Osteocyte (in vitro differentiated cells): ENCODE results near the gene NCAN. TPM values are rescaled to one million over a fixed set of nuclear protein-coding genes. Genes with fewer than 3 reads are reported as not detected.

Source experiments
- DNase-seq: peaks from one replicate; pipeline ENCODE4 v3.0.0; 2021; ENCODE audit warnings: mixed read lengths; ENCODE audit not compliant: unreplicated experiment; ENCODE audit errors: extremely low spot score
- H3K27ac Mint-ChIP-seq: one replicate; pipeline ENCODE4 v1.8.0; 2021; ENCODE audit warnings: mild to moderate bottlenecking, mixed read lengths; ENCODE audit not compliant: unreplicated experiment
- H3K27me3 Mint-ChIP-seq: one replicate; pipeline ENCODE4 v1.8.0; 2021; ENCODE audit warnings: mixed read lengths; ENCODE audit not compliant: unreplicated experiment
- H3K36me3 Mint-ChIP-seq: one replicate; pipeline ENCODE4 v1.8.0; 2021; ENCODE audit warnings: mixed read lengths; ENCODE audit not compliant: unreplicated experiment
- H3K4me1 Mint-ChIP-seq: one replicate; pipeline ENCODE4 v1.8.0; 2021; ENCODE audit warnings: mixed read lengths; ENCODE audit not compliant: unreplicated experiment
- H3K4me3 Mint-ChIP-seq: one replicate; pipeline ENCODE4 v1.8.0; 2021; ENCODE audit warnings: mild to moderate bottlenecking, moderate library complexity, mixed read lengths; ENCODE audit not compliant: unreplicated experiment
- H3K9me3 Mint-ChIP-seq: one replicate; pipeline ENCODE4 v1.8.0; 2021; ENCODE audit warnings: mixed read lengths; ENCODE audit not compliant: unreplicated experiment
- CTCF ChIP-seq: fragments of 200-600 bp; sonication (generic); IDR thresholded peaks from 2 replicates; pipeline ENCODE4 v1.5.0; 2021; ENCODE audit warnings: antibody characterized with exemption, mild to moderate bottlenecking, moderate library complexity
- total RNA-seq: library from RNA; stranded (reverse); gene quantifications from 2 replicates; pipeline ENCODE4 v1.2.1, GENCODE V29; 2021

The NCAN gene
- total RNA-seq, 1 donor from 2014 or later, result not detected

DNA sequence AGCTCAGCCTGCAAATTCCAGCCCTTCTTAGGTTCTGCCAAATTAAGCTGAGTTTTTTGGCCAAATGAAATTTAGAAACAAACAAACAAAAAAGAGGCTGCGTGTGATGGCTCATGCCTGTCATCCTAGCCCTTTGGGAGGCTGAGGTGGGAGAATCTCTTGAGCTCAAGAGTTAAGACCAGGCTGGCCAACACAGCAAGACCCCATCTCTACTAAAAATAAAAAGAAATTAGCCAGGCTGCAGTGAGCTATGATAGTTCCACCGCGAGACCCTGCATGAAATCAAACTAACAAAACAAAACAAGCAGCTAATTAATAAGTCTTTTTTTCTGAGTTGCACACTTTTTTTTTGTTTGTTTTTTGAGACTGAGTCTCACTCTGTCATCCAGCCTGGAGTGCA, 17.9 kb downstream of the NCAN start:
- Mint-ChIP-seq H3K36me3 (no peaks in the 10 kb centered on the region), H3K9me3 (no peaks in the 10 kb centered on the region), H3K4me1 (no peaks in the 10 kb centered on the region), H3K27ac (no peak overlapping the region), H3K4me3 (no peak overlapping the region), H3K27me3 (peaks cover 18% of the 10 kb centered on the region)
- TF ChIP-seq CTCF, result no peak
- no peak for DNase-seq

GRCh38 chr19:19230999-19231398, 19.2 kb downstream of the NCAN start:
- Mint-ChIP-seq H3K36me3 (no peaks in the 10 kb centered on the region), H3K27ac (no peak overlapping the region), H3K9me3 (no peaks in the 10 kb centered on the region), H3K4me1 (no peaks in the 10 kb centered on the region), H3K27me3 (peaks cover 14% of the 10 kb centered on the region), H3K4me3 (no peak overlapping the region)
- TF ChIP-seq CTCF, result no peak
- DNase-seq, result no peak

DNA sequence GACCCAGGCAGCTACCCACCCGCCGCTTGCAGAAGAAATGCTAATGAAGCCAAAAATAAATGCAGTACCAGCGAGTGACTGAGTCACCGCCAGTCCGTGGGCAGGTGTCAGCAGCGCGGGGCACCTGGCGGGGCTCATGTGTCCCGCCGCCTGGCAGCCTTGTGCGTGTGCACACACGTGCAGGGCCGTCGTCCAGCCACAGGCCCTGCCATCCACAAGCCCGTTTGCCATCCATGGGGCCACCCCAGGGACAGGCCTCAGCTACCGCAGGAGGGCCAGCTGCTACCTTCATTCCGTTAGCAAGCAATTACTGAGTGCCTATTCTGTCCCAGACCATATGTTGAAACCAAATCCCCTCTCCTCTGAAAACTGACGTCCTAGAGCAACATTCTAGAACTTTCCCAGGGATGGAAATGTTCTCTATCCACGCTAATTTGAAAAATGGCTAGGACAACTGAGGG, 20.5 kb downstream of the NCAN start:
- Mint-ChIP-seq H3K27me3 (peaks cover 14% of the 10 kb centered on the region), H3K36me3 (no peaks in the 10 kb centered on the region), H3K27ac (no peak overlapping the region), H3K9me3 (no peaks in the 10 kb centered on the region), H3K4me1 (no peaks in the 10 kb centered on the region), H3K4me3 (no peak overlapping the region)
- DNase-seq, result no peak
- no peak for TF ChIP-seq CTCF

DNA sequence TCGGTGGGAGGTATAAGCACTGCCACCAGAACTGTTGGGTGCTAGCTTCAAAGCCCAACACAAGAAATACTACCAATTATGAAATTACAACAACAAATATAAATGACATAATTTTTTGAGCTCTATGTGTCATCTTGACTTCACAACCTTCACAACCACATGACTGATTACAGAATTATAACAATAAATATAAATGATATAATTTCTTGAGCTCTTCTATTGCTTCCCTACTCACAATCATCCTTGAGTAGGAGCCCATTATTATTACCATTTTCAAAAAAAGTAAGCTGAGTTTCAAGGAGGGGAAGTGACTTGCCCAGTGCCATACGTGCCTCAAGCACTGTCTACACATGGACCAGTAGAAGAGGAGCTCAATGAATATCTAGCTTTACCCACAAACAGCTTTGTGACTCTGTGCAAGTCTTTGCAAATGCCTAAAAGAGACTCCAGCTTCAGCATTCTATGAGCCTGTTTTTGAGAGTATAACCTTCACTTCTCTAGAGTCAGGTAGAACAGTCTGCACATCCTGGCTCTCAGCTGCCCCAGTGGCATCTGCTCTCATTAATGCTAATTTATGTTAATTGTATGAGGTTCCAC, 22.6 kb downstream of the NCAN start:
- TF ChIP-seq CTCF, result no peak
- H3K36me3 Mint-ChIP-seq, result no peaks in the 10 kb centered on the region
- no peak overlapping the region for H3K27ac Mint-ChIP-seq
- H3K9me3 Mint-ChIP-seq, result no peaks in the 10 kb centered on the region
- no peaks in the 10 kb centered on the region for H3K4me1 Mint-ChIP-seq
- no peak overlapping the region for H3K4me3 Mint-ChIP-seq
- H3K27me3 Mint-ChIP-seq, result peaks cover 9% of the 10 kb centered on the region
- DNase-seq, result no peak

DNA sequence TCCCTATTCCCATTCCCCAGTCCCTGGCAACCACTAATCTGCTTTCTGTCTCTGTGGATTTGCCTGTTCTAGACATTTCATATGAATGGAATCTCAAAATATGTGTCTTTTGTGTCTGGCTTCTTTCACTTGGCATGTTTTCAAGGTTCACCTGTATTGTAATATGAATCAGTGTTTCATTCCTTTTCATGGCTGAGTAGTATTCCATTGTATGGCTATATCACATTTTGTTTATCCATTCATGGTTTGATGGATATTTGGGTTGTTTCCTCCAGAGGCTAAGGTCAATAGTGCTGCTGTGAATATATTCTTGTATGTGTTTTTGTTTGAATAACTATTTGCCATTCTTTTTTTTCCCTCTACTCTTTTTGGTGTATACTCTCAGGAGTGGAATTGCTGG, 24.4 kb downstream of the NCAN start:
- H3K4me3 Mint-ChIP-seq, result no peak overlapping the region
- no peaks in the 10 kb centered on the region for H3K9me3 Mint-ChIP-seq
- no peak for TF ChIP-seq CTCF
- no peaks in the 10 kb centered on the region for H3K4me1 Mint-ChIP-seq
- H3K27me3 Mint-ChIP-seq, result peaks cover 9% of the 10 kb centered on the region
- DNase-seq, result no peak
- H3K27ac Mint-ChIP-seq, result no peak overlapping the region
- no peaks in the 10 kb centered on the region for H3K36me3 Mint-ChIP-seq
